ENCODE data around the gene THBS3. TPM values are rescaled to one million over a fixed set of nuclear protein-coding genes. Genes with fewer than 3 reads are reported as not detected.

THBS3 gene
- total RNA-seq, 1 experiment from 2014 or later: 35.9 TPM

GRCh38 chr1:155177918-155178281 lies 29.8 kb downstream of the THBS3 start:
- TF ChIP-seq REST (IDR thresholded peaks at IDR 0.05; ENCODE audit: insufficient read depth in 1 of 2, low read depth in 2 of 2, low read length in 1 of 2): no peak
- Histone ChIP-seq H3K27ac (ENCODE audit: low read length) (no peak overlapping the region), H3K9me3 (ENCODE audit: control insufficient read depth, insufficient read depth, low read depth, low read length) (no peaks in the 10 kb centered on the region), H3K27me3 (ENCODE audit: control insufficient read depth, insufficient read depth, low read length) (no peaks in the 10 kb centered on the region), H3K4me1 (ENCODE audit: control insufficient read depth, insufficient read depth, low read length) (peaks cover 15% of the 10 kb centered on the region), H3K36me3 (ENCODE audit: control insufficient read depth, insufficient read depth, low read length) (no peaks in the 10 kb centered on the region; the same call in 1 of the 2 replicates), H3K4me3 (ENCODE audit: low read depth in 2 of 2, low read length in 2 of 2) (no peak overlapping the region)
- intact Hi-C loops (cut with micrococcal nuclease; ENCODE audit: unreplicated experiment) (no loop called here), in situ Hi-C loops (cut with HindIII; ENCODE audit: low pct_unique_long_range_greater_than_20kb, low sequenced_read_pairs) (no loop called here)
- ChIA-PET POLR2A (no interaction called here), CTCF (interaction anchor here (0.5 to 1.0 kb wide), 3 partner anchors 10 to 17 kb away, joined by 5 read pairs; no protein-coding TSS in a partner anchor)
- ATAC-seq: no peak
- no TSS peak for BruUV-seq (replicated peaks)
- DNase-seq (ENCODE audit: low read depth, low spot score): no peak

- H3K27ac ChIP-seq (ENCODE audit: low read length): no peak overlapping the region
Measured at GRCh38 chr1:155177192-155177917, 30.3 kb downstream of the THBS3 start.

More at GRCh38 chr1:155177192-155177917, 30.3 kb downstream of the THBS3 start:
- H3K27me3 ChIP-seq (ENCODE audit: control insufficient read depth, insufficient read depth, low read length): no peaks in the 10 kb centered on the region
- TF ChIP-seq TCF7L2 (IDR thresholded peaks at IDR 0.05; ENCODE audit: low read depth, low read length): no peak
- TF ChIP-seq SIN3A (IDR thresholded peaks at IDR 0.05; ENCODE audit: borderline replicate concordance, insufficient read depth, low read depth, low read length): no peak
- TF ChIP-seq REST (IDR thresholded peaks at IDR 0.05; ENCODE audit: insufficient read depth in 1 of 2, low read depth in 2 of 2, low read length in 1 of 2): no peak
- no peak for TF ChIP-seq POLR2AphosphoS5 (IDR thresholded peaks at IDR 0.05; ENCODE audit: low read depth, low read length)
- no peak for TF ChIP-seq CTCF (IDR thresholded peaks at IDR 0.05)
- ATAC-seq: no peak
- no peaks in the 10 kb centered on the region for H3K9me3 ChIP-seq (ENCODE audit: control insufficient read depth, insufficient read depth, low read depth, low read length)
- peaks cover 16% of the 10 kb centered on the region for H3K4me1 ChIP-seq (ENCODE audit: control insufficient read depth, insufficient read depth, low read length)
- in situ Hi-C loops (cut with HindIII; ENCODE audit: low pct_unique_long_range_greater_than_20kb, low sequenced_read_pairs) (no loop called here), intact Hi-C loops (cut with micrococcal nuclease; ENCODE audit: unreplicated experiment) (no loop called here)
- H3K36me3 ChIP-seq (ENCODE audit: control insufficient read depth, insufficient read depth, low read length): no peaks in the 10 kb centered on the region; the same call in 1 of the 2 replicates
- H3K4me3 ChIP-seq (ENCODE audit: low read depth in 2 of 2, low read length in 2 of 2): no peak overlapping the region
- POLR2A ChIA-PET: interaction anchor here (0.6 kb wide), 1 partner anchor 54 kb away, joined by 6 read pairs; no protein-coding TSS in a partner anchor
- no peak for DNase-seq (ENCODE audit: low read depth, low spot score)
- CTCF ChIA-PET: interaction anchor here (0.5 to 1.1 kb wide), 5 partner anchors 9 to 92 kb away, joined by 3 to 5 read pairs (median 5); no protein-coding TSS in a partner anchor
- no TSS peak for BruUV-seq (replicated peaks)
